CD1c-positive myeloid dendritic cell (primary cell): ENCODE results near the gene VAMP4.
A peak's percentile ranks its signal among the peaks of the same experiment; 100 is the strongest.

Experiments
- DNase-seq: peaks from one replicate; pipeline ENCODE4 v3.0.0-alpha.2; 2016; ENCODE audit errors: extremely low spot score

VAMP4 gene, protein sequence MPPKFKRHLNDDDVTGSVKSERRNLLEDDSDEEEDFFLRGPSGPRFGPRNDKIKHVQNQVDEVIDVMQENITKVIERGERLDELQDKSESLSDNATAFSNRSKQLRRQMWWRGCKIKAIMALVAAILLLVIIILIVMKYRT

DNA sequence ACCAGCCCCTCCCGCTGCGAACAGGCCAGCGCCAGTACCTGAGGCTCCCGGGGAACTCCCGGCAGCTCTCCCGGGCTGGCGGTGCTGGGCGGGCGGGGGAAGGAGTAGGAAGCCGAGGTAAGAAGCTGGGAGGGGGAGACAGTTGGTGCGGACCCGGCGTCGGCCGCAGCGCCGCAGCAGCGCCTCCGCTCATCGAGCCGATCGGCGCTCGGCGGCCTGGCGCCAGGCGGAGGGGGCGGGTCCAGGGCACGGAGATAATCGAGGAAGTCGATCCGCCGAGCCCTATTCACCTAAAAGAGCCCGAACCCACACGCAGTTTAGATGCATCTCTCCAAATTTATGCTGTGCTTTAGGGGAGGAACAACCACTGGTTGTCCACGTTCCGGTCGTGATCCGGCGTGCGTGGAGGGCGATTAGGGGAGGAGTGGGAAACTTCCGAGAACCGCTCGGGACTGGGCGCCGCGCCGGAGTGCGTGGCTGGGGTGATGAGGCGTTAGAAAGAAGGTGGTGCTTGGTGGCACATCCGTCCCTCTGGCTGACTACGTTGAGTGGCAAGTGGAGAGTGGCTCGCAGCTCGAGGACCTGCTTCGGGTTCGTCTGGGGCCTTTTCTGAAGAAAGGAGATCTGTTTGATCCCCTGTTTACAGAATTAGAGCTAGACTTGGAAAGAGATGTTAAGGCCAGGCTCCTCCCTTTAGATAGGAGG lies at the start of gene VAMP4:
Gene VAMP4, minus strand, starts transcription at position 194 of the 705 bp plus-strand sequence. CDS start 3,651 bp downstream, outside the sequence.
- DNase-seq: peak; percentile 88

DNA sequence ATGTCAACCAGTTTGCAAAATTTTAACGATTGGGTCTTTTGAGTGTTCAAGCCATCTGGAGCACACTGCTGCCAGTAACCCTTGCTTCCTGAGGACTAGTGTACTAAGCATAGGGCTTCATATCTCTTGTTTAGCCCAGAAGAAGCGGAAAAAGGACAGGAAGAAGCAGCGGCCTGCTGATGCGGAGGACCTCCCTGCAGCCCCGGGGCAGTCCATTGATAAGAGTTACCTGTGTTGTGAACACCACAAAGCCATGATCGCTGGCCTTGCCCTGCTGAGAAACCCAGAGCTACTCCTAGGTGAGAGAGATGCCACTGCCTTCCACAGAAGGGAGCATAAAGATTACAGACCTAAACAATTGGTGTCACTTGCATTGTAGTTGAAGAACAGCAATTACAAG lies 48.5 kb upstream of the VAMP4 start:
- DNase-seq: no peak

GRCh38 chr1:171788696-171789095 lies 46.8 kb upstream of the VAMP4 start:
- no peak for DNase-seq

GRCh38 chr1:171787686-171788480 lies 46.0 kb upstream of the VAMP4 start:
- no peak for DNase-seq

DNA sequence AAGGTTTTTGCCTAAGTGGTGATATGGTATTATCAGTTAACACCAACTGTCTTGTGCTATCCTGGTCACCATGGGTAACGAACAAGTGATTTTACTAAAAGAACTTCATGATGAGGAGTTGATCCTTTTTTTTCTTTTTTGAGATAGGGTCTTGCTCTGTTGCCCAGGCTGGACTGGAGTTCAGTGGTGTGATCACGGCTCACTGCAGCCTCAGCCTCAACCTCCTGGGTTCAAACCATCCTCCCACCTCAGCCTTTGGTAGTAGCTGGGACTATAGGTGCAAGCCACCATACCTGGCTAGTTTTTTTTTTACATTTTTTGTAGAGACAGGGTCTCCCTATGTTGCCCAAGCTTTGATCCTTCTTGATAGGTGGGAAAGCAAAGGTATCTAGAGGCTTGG lies 44.7 kb upstream of the VAMP4 start:
- DNase-seq: no peak

GRCh38 chr1:171785766-171786165 lies 43.9 kb upstream of the VAMP4 start:
- no peak for DNase-seq

GRCh38 chr1:171784784-171785183 lies 42.9 kb upstream of the VAMP4 start:
- DNase-seq: no peak

- DNase-seq: no peak
Observed at GRCh38 chr1:171783816-171784530, 42.1 kb upstream of the VAMP4 start.

DNA sequence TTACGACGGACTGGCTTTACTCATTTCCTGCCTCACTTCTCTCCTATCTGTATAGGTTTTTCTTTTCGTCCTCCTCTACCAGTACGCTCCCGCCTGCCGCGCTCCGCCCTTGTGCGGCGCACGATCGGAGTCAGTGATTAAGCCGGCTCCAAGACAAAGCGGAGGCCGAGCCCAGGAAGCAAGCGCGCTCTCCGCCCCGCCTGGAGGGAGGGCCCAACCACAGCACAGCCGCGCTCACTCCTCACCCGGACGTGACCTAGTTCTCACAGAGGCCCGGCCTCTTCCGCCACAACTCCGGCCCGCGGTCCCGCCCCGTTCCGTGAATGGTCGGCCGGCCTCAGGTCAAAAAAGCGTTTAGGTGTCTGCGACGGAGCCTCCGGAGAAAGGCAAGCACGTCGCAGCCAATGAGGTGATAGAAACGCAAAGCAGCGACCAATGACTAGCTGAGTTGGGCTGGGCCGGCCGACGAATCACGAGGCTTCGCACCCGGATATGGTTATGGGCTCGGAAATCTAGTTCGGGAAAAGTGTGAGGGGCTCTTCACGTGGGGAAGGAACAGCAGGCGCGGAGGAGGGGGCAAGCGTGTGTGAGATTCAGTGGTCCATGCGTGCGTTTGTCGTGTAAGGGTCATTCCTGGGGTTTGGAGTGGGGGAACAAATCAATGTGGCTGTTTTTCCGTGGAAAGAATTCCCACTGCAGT lies 39.5 kb upstream of the VAMP4 start, which contains the start of gene METTL13:
Gene METTL13, plus strand, starts transcription at position 485 of the 700 bp plus-strand sequence. CDS start 308 bp downstream, outside the sequence.
- DNase-seq: peak; percentile 99

GRCh38 chr1:171780583-171781175 lies 38.8 kb upstream of the VAMP4 start:
- no peak for DNase-seq

DNA sequence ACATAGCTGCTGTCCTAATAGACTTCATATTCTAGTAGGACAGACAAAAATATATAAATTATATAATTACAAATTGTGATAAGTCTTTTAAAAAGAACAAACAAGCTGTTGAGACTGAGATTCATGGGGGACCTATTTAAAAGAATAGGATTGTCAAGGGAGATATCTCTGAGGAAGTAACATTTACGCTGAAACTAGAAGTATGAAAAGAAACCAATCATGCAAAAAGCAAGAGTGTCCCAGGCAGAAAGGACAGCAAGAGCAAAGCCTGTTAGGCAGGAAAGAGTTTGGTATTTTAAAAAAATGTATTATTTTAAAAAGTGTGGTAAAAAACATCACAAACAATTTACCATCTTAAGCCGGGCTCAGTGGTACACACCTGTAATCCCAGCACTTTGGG lies 30.4 kb upstream of the VAMP4 start:
- DNase-seq: no peak

DNA sequence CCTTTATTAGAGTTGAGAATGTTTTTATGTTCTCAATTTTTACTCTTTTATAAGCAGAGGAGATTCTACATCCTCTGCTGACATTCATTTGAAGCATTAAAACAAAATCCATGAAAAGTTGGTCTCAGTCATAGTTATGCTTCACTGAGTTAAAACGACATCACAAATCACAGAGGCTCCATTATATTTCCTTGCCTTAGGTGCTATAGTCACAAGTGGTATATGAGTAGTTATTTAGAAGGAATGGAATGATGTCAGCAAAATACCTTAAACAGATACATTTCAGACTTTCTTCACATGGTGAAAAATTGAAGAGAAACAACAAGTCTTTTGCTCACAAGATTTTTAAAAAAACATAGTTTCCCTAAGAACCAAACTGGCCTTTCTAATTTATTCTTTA lies 27.9 kb upstream of the VAMP4 start:
- DNase-seq: no peak

GRCh38 chr1:171769171-171769570 lies 27.3 kb upstream of the VAMP4 start:
- no peak for DNase-seq

DNA sequence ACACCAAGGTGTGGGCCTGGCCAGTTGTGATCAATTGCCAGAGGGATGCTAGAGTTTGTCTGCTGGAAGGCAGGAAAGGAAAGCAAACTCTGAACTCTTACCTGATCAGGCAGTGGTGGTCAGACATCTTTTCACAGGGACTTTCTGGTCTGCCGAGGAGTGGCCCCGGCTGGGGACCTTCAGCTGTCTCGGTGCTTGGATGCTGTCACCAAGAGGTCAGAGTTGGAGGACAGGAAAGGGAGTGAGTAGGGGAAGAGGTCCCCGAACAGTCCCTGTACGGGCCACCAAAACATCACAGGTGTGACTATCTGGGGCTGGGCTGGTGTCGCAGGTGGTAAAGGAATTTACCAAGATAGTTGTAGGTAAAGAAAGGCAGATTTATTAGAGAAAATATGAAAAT lies 21.9 kb upstream of the VAMP4 start:
- no peak for DNase-seq

GRCh38 chr1:171762143-171762563 lies 20.3 kb upstream of the VAMP4 start:
- no peak for DNase-seq

- DNase-seq: no peak
Observed at GRCh38 chr1:171758011-171758410, 16.1 kb upstream of the VAMP4 start.

DNA sequence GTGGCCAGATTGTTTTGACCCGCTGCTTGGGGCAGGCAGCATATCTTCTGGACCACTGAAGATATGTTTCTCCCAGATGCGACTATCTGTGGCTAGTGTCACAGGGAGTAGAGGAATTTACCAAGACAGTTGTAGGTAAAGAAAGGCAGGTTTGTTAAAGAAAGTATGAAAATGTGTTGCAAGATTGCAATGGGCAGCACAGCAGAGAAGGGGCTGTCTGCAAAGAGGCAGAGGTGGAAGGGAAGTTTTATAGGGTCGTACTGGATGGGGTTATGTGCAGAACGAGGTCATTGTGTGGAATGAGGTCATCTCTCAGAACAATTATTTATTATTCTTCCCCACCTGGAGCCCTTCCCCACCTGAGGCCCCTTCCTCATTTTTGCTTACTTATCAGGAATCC lies 15.0 kb upstream of the VAMP4 start:
- DNase-seq: no peak

- DNase-seq: no peak
Observed at GRCh38 chr1:171754971-171755370, 13.1 kb upstream of the VAMP4 start.

- DNase-seq: no peak
Observed at GRCh38 chr1:171754353-171754705, 12.5 kb upstream of the VAMP4 start.

- no peak for DNase-seq
Observed at GRCh38 chr1:171753685-171754352, 12.0 kb upstream of the VAMP4 start.

- DNase-seq: no peak
Observed at GRCh38 chr1:171753182-171753581, 11.3 kb upstream of the VAMP4 start.
